NK-92 treated with Interleukin-12 subunit alpha and Interleukin-12 subunit beta, amount 100 ng/mL, for 24 hours (cell line): Measurements from ENCODE around the gene KIRREL1.

Experiments used
- DNase-seq: peaks from one replicate; lab custom pipeline; 2025; lab: John Stamatoyannopoulos, UW

KIRREL1 gene

GRCh38 chr1:157993147-157993917 lies at the start of gene KIRREL1:
Gene KIRREL1 (plus strand): TSS chr1:157993645. CDS start chr1:157993677, 32 bp downstream.
- DNase-seq, result no peak

DNA sequence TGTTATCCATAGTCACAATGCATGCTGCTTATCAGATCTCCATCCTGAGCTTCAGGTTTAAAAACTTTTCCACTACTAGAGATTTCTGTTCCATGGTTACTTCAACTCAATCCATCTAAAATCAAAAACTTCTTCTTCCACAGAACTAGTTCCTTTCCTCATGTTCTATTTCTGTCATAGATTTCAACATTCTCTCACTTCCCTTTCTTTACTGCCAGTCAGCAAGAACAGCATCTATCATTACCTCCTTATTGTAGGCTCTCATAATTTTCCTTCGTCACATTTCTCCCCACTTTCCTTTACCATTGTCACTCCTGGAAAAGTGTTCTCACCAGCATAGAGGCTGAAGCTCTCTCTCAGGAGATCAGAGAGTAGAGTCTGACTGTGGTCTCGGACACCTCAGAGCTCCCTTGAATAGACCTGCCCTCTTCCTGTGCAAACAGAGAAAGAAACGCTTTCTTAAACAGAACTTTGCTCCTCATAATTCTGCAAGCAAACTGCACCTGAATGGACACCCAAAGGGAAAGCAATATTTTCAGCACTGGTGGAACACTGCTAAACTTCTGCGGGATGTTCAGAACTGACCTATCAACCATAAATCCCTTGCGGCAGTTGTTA lies 48.7 kb upstream of the KIRREL1 start:
- no peak for DNase-seq

- peak; percentile 9 for DNase-seq
These were observed 45.0 kb upstream of the KIRREL1 start for GRCh38 chr1:157948312-157949073.

DNA sequence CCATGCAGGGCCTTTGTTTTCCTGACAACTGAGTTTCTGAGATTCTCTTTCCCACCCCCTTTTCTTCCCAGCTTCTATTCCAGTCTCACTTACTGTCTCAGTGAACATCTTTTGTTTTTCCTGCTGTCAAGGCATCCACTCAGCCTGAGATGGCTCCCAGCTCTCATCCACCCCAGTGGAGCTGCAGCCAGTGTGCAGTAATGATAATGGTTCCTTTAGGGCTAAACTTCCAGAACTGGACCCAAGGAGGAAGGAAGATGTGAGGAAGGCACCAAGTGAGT lies 44.4 kb upstream of the KIRREL1 start:
- no peak for DNase-seq

GRCh38 chr1:157951230-157951629 lies 42.2 kb upstream of the KIRREL1 start:
- no peak for DNase-seq

DNA sequence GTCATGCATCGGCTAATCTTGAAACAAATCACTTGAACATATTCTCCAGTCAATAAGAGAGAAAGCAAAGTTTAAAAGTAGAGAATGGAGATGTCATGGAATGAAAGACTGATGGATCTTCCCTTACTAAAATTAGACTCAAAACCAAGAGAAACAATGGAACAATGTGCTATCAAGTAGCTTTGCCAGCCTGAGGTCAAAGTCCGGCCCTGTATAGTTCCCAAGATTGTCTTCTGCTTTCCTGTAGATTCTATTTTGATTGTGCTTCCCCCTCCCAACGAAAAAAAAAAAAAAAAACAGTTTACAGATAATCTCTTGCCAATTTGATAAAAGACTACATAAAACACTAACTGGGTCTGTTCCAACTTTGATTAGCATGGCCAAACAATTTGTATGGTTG lies 40.8 kb upstream of the KIRREL1 start:
- DNase-seq, result no peak

DNA sequence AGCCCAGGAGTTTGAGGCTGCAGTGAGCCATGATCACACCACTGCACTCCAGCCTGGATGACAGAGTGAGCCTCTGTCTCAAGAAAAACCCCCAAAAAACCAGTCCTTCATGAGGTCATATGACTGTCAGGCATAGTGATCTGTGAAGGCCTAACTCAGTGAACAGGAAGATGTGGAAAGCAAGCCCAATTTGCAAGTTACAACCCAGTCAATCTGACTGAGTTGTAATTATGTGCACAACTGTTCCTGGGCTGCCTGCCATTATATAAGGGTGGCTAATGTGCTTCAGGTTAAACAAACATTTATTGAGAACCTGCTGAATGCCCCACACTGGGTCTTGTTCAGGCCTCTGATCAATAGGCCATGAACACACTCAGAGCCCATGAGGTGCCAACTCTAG lies 38.2 kb upstream of the KIRREL1 start:
- no peak for DNase-seq

GRCh38 chr1:157955857-157956256 lies 37.6 kb upstream of the KIRREL1 start:
- DNase-seq, result no peak

DNA sequence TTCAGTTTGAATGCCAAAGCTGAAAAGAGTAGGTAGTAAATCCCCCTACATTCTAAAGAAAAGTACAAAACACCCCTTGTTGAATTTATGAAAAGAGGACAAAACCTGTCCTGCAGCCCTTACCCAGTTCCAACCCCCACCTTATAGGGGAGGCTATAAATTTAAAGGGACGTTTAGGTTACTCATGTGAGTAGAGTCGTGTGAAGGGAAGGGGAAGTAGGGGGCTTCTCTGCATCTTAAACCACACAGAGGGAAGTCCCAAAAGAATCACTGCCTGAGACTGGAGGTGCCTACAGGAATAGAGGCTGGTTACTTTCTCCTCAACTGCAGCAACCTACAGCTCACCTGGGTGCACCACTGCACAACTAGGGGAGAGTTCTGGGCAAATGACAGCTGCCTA lies 36.7 kb upstream of the KIRREL1 start:
- no peak for DNase-seq

GRCh38 chr1:157958263-157958662 lies 35.2 kb upstream of the KIRREL1 start:
- DNase-seq, result no peak

DNA sequence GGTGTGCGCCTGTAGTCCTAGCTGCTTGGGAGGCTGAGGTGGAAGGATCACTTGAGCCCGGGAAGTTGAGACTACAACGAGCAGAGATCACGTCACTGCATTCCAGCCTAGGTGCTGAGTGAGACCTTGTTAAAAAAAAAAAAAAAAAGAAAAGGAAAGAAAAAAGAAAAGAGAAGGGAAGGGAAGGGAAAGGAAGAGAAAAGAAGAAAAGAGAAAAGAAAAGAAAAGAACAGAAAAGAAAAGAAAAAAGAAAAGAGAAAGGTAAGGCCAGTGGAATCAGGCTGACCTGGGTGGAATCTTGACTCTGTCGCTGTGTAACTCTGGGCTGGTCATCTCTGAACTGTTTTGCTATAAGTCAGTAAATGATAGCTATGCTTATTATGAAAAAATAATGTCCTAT lies 33.7 kb upstream of the KIRREL1 start:
- no peak for DNase-seq

GRCh38 chr1:157960773-157961172 lies 32.7 kb upstream of the KIRREL1 start:
- DNase-seq, result no peak

DNA sequence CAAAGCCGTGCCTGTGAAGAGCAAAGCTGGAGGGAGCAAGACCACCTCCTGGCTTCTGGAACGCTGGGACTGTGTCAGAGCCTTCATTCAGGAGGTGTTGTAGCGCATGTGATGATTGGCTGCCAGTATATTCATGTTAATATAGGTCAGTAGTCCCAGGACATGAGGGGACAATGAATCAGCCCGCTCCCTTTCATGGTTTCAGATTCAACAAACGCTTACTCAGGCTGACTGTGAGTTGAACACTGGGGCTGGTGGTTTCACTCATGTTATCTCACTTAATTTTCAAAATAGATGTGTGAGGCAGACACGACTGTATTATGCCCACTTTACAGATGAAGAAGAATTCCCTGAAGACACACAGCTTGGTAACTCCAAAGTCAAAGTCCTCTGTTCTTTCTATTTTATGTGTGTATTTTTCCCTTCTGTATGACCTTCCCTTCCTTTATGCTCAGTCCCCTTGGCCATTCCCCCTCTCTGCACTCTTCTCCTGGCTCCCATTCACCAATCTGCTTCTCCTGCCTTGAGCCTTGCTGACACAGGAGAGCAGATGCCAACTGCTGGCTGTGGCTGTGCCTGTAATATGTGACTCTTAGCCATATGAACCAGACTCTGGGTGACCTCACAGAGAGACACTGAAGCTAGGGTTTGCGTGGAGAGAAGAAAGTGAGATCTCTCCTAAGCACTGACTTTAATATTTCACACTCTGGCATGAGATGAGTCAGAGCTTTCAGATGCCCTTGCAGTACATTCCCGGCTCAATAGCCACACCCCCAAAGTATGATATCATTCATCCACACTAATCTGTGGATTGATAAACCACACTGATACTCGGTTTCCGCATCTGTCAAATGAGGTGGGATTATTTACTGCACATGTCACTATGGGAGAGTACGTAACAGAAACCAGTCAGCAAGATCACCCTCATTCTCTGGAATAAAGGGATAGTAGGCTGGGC lies 31.4 kb upstream of the KIRREL1 start:
- DNase-seq, result peak; percentile 20

DNA sequence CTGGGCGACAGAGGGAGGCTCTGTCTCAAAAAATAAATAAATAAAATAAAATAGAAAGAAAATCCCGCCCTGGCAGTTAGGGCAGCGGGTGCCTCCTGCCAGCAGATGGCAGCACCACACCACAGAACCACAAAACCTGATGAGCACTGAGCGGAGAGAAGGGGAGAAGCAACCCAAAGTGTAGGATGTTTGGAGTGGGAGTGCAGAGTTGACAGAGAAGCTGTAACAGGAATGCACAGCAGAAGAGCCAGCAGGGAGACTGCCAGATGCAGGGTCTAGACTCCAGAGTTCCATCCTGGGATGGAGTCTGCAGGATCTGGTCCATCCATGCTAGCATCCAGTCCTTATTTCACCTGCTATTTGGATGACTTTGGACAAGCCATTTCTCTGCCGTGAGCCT lies 29.7 kb upstream of the KIRREL1 start:
- DNase-seq, result peak; percentile 27

DNA sequence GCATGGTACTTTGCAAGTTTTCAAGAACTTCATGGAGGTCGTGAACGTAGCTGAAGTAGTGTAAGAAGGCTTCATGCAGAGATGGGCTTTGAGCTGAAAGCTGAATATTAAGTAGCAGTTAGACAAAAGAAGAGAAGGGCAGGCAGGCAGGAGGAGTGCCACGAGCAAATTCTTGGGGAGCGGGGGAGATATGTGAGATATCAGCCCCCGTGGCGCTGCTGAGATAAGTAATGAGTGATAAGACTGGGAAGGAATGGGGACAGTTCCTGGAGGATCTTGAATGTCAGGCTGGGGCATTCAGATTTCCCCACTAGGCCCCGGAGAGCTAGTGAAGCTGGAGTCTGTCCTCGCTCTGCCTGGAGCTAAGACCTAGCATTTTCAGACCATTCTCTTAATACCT lies 27.9 kb upstream of the KIRREL1 start:
- no peak for DNase-seq

- DNase-seq, result no peak
These were observed 27.4 kb upstream of the KIRREL1 start for GRCh38 chr1:157966031-157966537.

DNA sequence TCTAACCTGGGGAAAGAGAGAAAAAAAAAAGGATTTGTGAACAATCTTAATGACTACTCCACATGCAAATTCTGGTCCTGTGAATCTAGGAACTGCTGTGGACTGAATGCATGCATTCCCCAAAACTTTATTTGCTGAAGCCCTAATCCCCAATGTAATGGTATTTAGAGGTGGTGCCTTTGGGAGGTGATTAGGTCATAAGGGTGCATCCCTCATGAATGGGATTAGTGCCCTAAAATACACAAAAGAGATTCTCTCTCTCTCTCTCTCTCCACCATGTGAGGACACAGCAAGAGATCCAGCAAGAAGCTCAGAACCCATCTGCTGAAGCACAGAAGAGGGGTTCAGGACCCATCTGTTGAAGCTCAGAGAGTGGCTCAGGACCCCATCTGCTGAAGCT lies 26.2 kb upstream of the KIRREL1 start:
- no peak for DNase-seq

DNA sequence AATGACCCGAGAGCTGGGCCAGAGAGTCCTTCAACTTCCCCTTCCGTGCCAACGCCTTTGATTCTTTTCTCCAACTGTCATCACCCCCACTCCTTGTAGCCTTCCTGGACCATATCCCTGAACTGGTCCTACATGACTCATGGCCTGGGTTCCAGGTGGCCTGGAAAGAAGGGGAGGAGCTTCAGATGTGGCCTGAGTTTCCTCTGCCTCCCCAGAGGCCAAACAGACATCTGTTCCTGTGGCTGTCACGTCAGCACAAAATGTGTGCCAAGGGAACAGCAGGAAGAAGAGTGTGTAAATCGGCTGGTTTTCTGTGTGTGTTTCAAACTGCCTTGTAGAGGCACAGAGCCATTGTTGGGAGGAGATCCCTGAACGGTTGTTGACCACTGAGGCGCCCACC lies 24.9 kb upstream of the KIRREL1 start:
- DNase-seq, result no peak

DNA sequence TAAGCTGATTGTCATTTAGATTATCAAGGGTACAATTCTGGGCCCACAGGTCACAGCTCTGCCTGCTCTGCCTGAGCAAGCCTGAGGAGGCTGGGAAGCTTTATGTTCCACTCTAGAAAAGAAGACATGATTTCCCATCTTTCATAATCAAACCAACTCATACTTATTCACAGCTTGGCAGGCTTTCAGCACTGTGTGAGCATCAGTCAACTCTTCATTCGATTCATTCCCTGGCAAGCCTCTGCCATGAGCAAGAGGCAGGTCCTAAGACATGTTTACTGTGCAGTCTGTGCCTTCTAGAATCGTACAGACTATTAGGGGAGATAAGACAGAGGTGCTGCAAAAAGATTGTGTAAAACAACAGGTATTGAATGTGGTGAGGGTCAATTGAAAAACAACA lies 24.5 kb upstream of the KIRREL1 start:
- no peak for DNase-seq

- DNase-seq, result no peak
These were observed 23.6 kb upstream of the KIRREL1 start for GRCh38 chr1:157969697-157970485.

- no peak for DNase-seq
These were observed 21.7 kb upstream of the KIRREL1 start for GRCh38 chr1:157971769-157972168.
